HK-2 (cell line): Measurements from ENCODE around the gene LRIG1.

ENCODE experiments used
- DNase-seq: peaks from one replicate; pipeline ENCODE4 v3.0.0-alpha.2; 2018; ENCODE audit not compliant: unreplicated experiment

LRIG1 gene

GRCh38 chr3:66383998-66384745 is 116.7 kb downstream of the LRIG1 start:
- no peak for DNase-seq

GRCh38 chr3:66383023-66383422 is 117.8 kb downstream of the LRIG1 start:
- DNase-seq, result no peak

- DNase-seq, result no peak
Observed at GRCh38 chr3:66382142-66382541, 118.7 kb downstream of the LRIG1 start.

GRCh38 chr3:66381626-66382025 is 119.2 kb downstream of the LRIG1 start:
- no peak for DNase-seq

- no peak for DNase-seq
Observed at GRCh38 chr3:66380200-66380932, 120.5 kb downstream of the LRIG1 start.

- DNase-seq, result no peak
Observed at GRCh38 chr3:66379565-66379964, 121.3 kb downstream of the LRIG1 start.

- no peak for DNase-seq
Observed at GRCh38 chr3:66378256-66378655, 122.6 kb downstream of the LRIG1 start.

- no peak for DNase-seq
Observed at GRCh38 chr3:66377800-66378199, 123.0 kb downstream of the LRIG1 start.

GRCh38 chr3:66376568-66376967 is 124.3 kb downstream of the LRIG1 start:
- DNase-seq, result no peak

- peak; percentile 13 for DNase-seq
Observed at GRCh38 chr3:66372681-66373350, 128.0 kb downstream of the LRIG1 start.

- no peak for DNase-seq
Observed at GRCh38 chr3:66371432-66371831, 129.4 kb downstream of the LRIG1 start.

GRCh38 chr3:66370179-66370578 is 130.6 kb downstream of the LRIG1 start:
- DNase-seq, result no peak

- no peak for DNase-seq
Observed at GRCh38 chr3:66367979-66368378, 132.8 kb downstream of the LRIG1 start.

GRCh38 chr3:66366747-66367146 is 134.1 kb downstream of the LRIG1 start:
- no peak for DNase-seq

GRCh38 chr3:66365080-66365479 is 135.7 kb downstream of the LRIG1 start:
- no peak for DNase-seq

GRCh38 chr3:66363148-66363547 is 137.7 kb downstream of the LRIG1 start:
- DNase-seq, result no peak

- DNase-seq, result no peak
Observed at GRCh38 chr3:66362541-66362941, 138.3 kb downstream of the LRIG1 start.

GRCh38 chr3:66361356-66361755 is 139.5 kb downstream of the LRIG1 start:
- DNase-seq, result no peak

- DNase-seq, result no peak
Observed at GRCh38 chr3:66355997-66356396, 144.8 kb downstream of the LRIG1 start.

- no peak for DNase-seq
Observed at GRCh38 chr3:66355394-66355793, 145.4 kb downstream of the LRIG1 start.

- DNase-seq, result no peak
Observed at GRCh38 chr3:66354001-66354400, 146.8 kb downstream of the LRIG1 start.

- DNase-seq, result no peak
Observed at GRCh38 chr3:66353530-66353929, 147.3 kb downstream of the LRIG1 start.

GRCh38 chr3:66353039-66353438 is 147.8 kb downstream of the LRIG1 start:
- DNase-seq, result no peak
